ENCODE data around the gene LIFR. TPM values are rescaled to one million over a fixed set of nuclear protein-coding genes. Genes with fewer than 3 reads are reported as not detected.

The LIFR gene
- total RNA-seq, 1 experiment from 2014 or later, result 7.8 TPM

DNA sequence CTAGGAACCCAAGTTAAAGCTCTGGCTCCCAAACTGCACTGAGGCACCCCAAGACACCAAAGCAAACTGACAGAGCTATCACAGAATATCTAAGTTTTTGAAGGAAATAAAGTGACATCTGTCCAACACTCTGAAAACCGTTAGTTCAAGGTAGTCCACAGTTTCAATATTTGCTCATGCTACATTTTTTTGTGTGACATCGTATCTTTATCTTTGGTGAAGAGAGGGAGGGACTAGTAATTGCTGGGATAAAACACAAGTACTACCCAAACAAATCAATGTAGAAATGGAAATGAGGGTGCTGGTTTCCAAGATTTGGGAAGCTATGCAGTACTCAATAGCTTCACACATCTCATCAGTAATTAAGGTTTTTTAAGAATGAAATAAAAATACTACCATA is 20.6 kb downstream of the LIFR start:
- H4K20me1 ChIP-seq (ENCODE audit: control insufficient read depth, insufficient read depth, insufficient read length), result no peaks in the 10 kb centered on the region
- no peak overlapping the region for H3K27ac Mint-ChIP-seq
- peaks cover 7% of the 10 kb centered on the region for H3K4me1 ChIP-seq (ENCODE audit: insufficient read depth, low read length)
- H3K9me3 ChIP-seq (ENCODE audit: control insufficient read depth, low read depth, low read length), result no peaks in the 10 kb centered on the region
- no peak overlapping the region for H2AFZ ChIP-seq (ENCODE audit: low read length)
- H3K4me3 Mint-ChIP-seq, result no peak overlapping the region
- H3K79me2 ChIP-seq (ENCODE audit: insufficient read depth, low read length), result peaks cover 3% of the 10 kb centered on the region; the same call in 1 of the 2 replicates
- peaks cover 27 to 44% of the 10 kb centered on the region in 2 experiments for H3K4me1 Mint-ChIP-seq
- no peak overlapping the region for H3K9ac ChIP-seq (ENCODE audit: extremely low read depth, insufficient read length, low read length)
- no peak overlapping the region for H2BK20ac ChIP-seq (ENCODE audit: low read depth, low read length, poor library complexity, severe bottlenecking)
- TF ChIP-seq, protein P1, sequence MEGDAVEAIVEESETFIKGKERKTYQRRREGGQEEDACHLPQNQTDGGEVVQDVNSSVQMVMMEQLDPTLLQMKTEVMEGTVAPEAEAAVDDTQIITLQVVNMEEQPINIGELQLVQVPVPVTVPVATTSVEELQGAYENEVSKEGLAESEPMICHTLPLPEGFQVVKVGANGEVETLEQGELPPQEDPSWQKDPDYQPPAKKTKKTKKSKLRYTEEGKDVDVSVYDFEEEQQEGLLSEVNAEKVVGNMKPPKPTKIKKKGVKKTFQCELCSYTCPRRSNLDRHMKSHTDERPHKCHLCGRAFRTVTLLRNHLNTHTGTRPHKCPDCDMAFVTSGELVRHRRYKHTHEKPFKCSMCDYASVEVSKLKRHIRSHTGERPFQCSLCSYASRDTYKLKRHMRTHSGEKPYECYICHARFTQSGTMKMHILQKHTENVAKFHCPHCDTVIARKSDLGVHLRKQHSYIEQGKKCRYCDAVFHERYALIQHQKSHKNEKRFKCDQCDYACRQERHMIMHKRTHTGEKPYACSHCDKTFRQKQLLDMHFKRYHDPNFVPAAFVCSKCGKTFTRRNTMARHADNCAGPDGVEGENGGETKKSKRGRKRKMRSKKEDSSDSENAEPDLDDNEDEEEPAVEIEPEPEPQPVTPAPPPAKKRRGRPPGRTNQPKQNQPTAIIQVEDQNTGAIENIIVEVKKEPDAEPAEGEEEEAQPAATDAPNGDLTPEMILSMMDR (conservative IDR thresholded peaks at IDR 0.05), result no peak
- no peak overlapping the region for H3T11ph ChIP-seq (ENCODE audit: low read length)
- H4K5ac ChIP-seq (ENCODE audit: insufficient read length, low read depth, low read length), result no peak overlapping the region
- no peak overlapping the region for H4K8ac ChIP-seq (replicated peaks; ENCODE audit: insufficient read length, low read depth, low read length)
- H3K27ac ChIP-seq (ENCODE audit: insufficient read length, low read depth, low read length), result no peak overlapping the region
- no peak overlapping the region for H3K4ac ChIP-seq (ENCODE audit: low read depth, low read length)
- H2BK15ac ChIP-seq (ENCODE audit: low read depth, low read length), result no peak overlapping the region
- H3K79me1 ChIP-seq (ENCODE audit: insufficient read depth, low read depth, low read length, poor library complexity, severe bottlenecking), result peaks cover 3% of the 10 kb centered on the region
- H3K14ac ChIP-seq (ENCODE audit: insufficient read depth, low read length), result no peak overlapping the region
- H3K9me3 Mint-ChIP-seq, result peaks cover 6 to 9% of the 10 kb centered on the region in 2 experiments; a peak in 4 of 5 replicates
- H2BK12ac ChIP-seq (ENCODE audit: insufficient read length, low read depth, low read length), result no peak overlapping the region
- no peaks in the 10 kb centered on the region for H3K27me3 Mint-ChIP-seq (ENCODE audit: low read depth)
- H3K23ac ChIP-seq (ENCODE audit: insufficient read length, low read depth, low read length), result no peak overlapping the region
- H4K91ac ChIP-seq (ENCODE audit: insufficient read length, low read depth, low read length), result no peak overlapping the region
- no peak overlapping the region for H3K18ac ChIP-seq (ENCODE audit: insufficient read length, low read depth, low read length)
- no peak overlapping the region for H3K56ac ChIP-seq (ENCODE audit: insufficient read length, low read depth, low read length)
- WGBS (ENCODE audit: extremely low coverage, insufficient read length, low lambda C conversion rate), result no CpG with 5 or more reads among the region's 2 CpGs
- no peak overlapping the region for H2AK5ac ChIP-seq (ENCODE audit: insufficient read length, low read length)
- no peak overlapping the region for H3K4me2 ChIP-seq (ENCODE audit: insufficient read depth, insufficient read length, low read length)
- no peak for DNase-seq
- no peak overlapping the region for H2BK120ac ChIP-seq (ENCODE audit: low read depth, low read length, poor library complexity, severe bottlenecking)
- H3K27me3 ChIP-seq (ENCODE audit: insufficient read depth, low read length), result no peaks in the 10 kb centered on the region
- H2BK5ac ChIP-seq (ENCODE audit: insufficient read length, low read length), result no peak overlapping the region
- H3K23me2 ChIP-seq (ENCODE audit: insufficient read length, low read depth, low read length, poor library complexity, severe bottlenecking), result no peaks in the 10 kb centered on the region
- peaks cover 0 to 10% (median 5%) of the 10 kb centered on the region in 3 experiments; a peak in 5 of 7 replicates for H3K36me3 Mint-ChIP-seq (ENCODE audit: insufficient read depth in 1 of 3, low read depth in 3 of 3)

Data from H9 (cell line).